ENCODE results near the gene NKX2-1.

NKX2-1 gene

GRCh38 chr14:36518031-36518585 is 1.9 kb downstream of the NKX2-1 start:
- DNase-seq (ENCODE audit: low read depth in 2 of 2): no peak

GRCh38 chr14:36517242-36518030 is 2.6 kb downstream of the NKX2-1 start:
- no peak for DNase-seq (ENCODE audit: low read depth in 2 of 2)

GRCh38 chr14:36516719-36517241 is 3.3 kb downstream of the NKX2-1 start:
- DNase-seq (ENCODE audit: low read depth in 2 of 2): no peak

GRCh38 chr14:36515896-36516718 is 3.9 kb downstream of the NKX2-1 start:
- DNase-seq (ENCODE audit: low read depth in 2 of 2): no peak

- DNase-seq (ENCODE audit: low read depth in 2 of 2): no peak
Observed at GRCh38 chr14:36515105-36515593, 4.9 kb downstream of the NKX2-1 start.

GRCh38 chr14:36514278-36515104 is 5.5 kb downstream of the NKX2-1 start:
- DNase-seq (ENCODE audit: low read depth in 2 of 2): no peak

GRCh38 chr14:36513451-36514277 is 6.4 kb downstream of the NKX2-1 start:
- DNase-seq (ENCODE audit: low read depth in 2 of 2): no peak

GRCh38 chr14:36513012-36513420 is 7.0 kb downstream of the NKX2-1 start:
- DNase-seq (ENCODE audit: low read depth in 2 of 2): no peak

GRCh38 chr14:36512585-36513003 is 7.4 kb downstream of the NKX2-1 start:
- no peak for DNase-seq (ENCODE audit: low read depth in 2 of 2)

- DNase-seq (ENCODE audit: low read depth in 2 of 2): no peak
Observed at GRCh38 chr14:36511981-36512584, 7.9 kb downstream of the NKX2-1 start.

GRCh38 chr14:36510874-36511273 is 9.2 kb downstream of the NKX2-1 start:
- DNase-seq (ENCODE audit: low read depth in 2 of 2): no peak

- no peak for DNase-seq (ENCODE audit: low read depth in 2 of 2)
Observed at GRCh38 chr14:36510078-36510799, 9.8 kb downstream of the NKX2-1 start.

GRCh38 chr14:36509069-36509917 is 10.7 kb downstream of the NKX2-1 start:
- DNase-seq (ENCODE audit: low read depth in 2 of 2): no peak

- no peak for DNase-seq (ENCODE audit: low read depth in 2 of 2)
Observed at GRCh38 chr14:36508418-36509068, 11.5 kb downstream of the NKX2-1 start.

GRCh38 chr14:36507847-36508417 is 12.1 kb downstream of the NKX2-1 start:
- no peak for DNase-seq (ENCODE audit: low read depth in 2 of 2)

- DNase-seq (ENCODE audit: low read depth in 2 of 2): no peak
Observed at GRCh38 chr14:36506732-36507614, 13.1 kb downstream of the NKX2-1 start.

Data from stimulated activated CD8-positive, alpha-beta memory T cell treated with anti-CD3 and anti-CD28 coated beads, Interleukin-15, amount 100 ng/mL, for 48 hours (primary cell).